T-helper 2 cell (primary cell): ENCODE results near the gene GNGT2.
A peak's percentile ranks its signal among the peaks of the same experiment; 100 is the strongest.
"Not testable (repeated sequence)": the region's sequence is repeated elsewhere in the genome, so short reads cannot be mapped to it uniquely, and the experiment has no call there.

Experiments used
- DNase-seq, 5 experiments: peaks; one replicate each; pipeline versions ENCODE4 v3.0.0 to v3.0.0-alpha.2; 2012 to 2022

Gene GNGT2

GRCh38 chr17:49203796-49204195 is 6.6 kb downstream of the GNGT2 start:
- DNase-seq, result no peak

GRCh38 chr17:49201481-49201927 is 8.9 kb downstream of the GNGT2 start:
- DNase-seq, result no peak

- no peak for DNase-seq
Observed at GRCh38 chr17:49200423-49201083, 9.8 kb downstream of the GNGT2 start.

- no peak for DNase-seq
Observed at GRCh38 chr17:49198211-49198610, 12.2 kb downstream of the GNGT2 start.

- no peak for DNase-seq
Observed at GRCh38 chr17:49197346-49197998, 12.9 kb downstream of the GNGT2 start.

- no peak for DNase-seq
Observed at GRCh38 chr17:49196520-49196919, 13.9 kb downstream of the GNGT2 start.

- peak in 1 of 5 experiments; percentile 71 for DNase-seq
Observed at GRCh38 chr17:49195751-49196150, 14.6 kb downstream of the GNGT2 start.

GRCh38 chr17:49194297-49194607 is 16.1 kb downstream of the GNGT2 start:
- no peak for DNase-seq

- DNase-seq, result peak in 1 of 5 experiments; percentile 54
Observed at GRCh38 chr17:49193513-49194296, 16.7 kb downstream of the GNGT2 start.

GRCh38 chr17:49191917-49192741 is 18.2 kb downstream of the GNGT2 start:
- peak; percentile 72 to 91 (median 77) for DNase-seq

GRCh38 chr17:49191409-49191916 is 18.9 kb downstream of the GNGT2 start:
- DNase-seq, result peak in 1 of 5 experiments; percentile 88

- DNase-seq, result peak in 1 of 5 experiments; percentile 31
Observed at GRCh38 chr17:49190932-49191331, 19.4 kb downstream of the GNGT2 start.

- DNase-seq, result no peak
Observed at GRCh38 chr17:49187301-49187700, 23.1 kb downstream of the GNGT2 start.

- DNase-seq, result not testable (repeated sequence)
Observed at GRCh38 chr17:49185381-49185780, 25.0 kb downstream of the GNGT2 start.

- not testable (repeated sequence) for DNase-seq
Observed at GRCh38 chr17:49184522-49184921, 25.9 kb downstream of the GNGT2 start.

- no peak for DNase-seq
Observed at GRCh38 chr17:49183801-49184200, 26.6 kb downstream of the GNGT2 start.

GRCh38 chr17:49183341-49183740 is 27.0 kb downstream of the GNGT2 start:
- no peak for DNase-seq

- no peak for DNase-seq
Observed at GRCh38 chr17:49180998-49181635, 29.3 kb downstream of the GNGT2 start.

GRCh38 chr17:49180303-49180702 is 30.1 kb downstream of the GNGT2 start:
- peak; percentile 35 to 50 (median 49) for DNase-seq

- not testable (repeated sequence) for DNase-seq
Observed at GRCh38 chr17:49175978-49176377, 34.4 kb downstream of the GNGT2 start.

GRCh38 chr17:49170711-49171110 is 39.7 kb downstream of the GNGT2 start:
- not testable (repeated sequence) for DNase-seq

GRCh38 chr17:49170216-49170615 is 40.2 kb downstream of the GNGT2 start:
- no peak for DNase-seq
